Ishikawa (cell line): ENCODE results near the gene NPBWR2.

Experiments
- CEBPB ChIP-seq: IDR thresholded peaks from 2 replicates; pipeline ENCODE4 v1.6.1; 2012
- CREB1 ChIP-seq: IDR thresholded peaks from 2 replicates; pipeline ENCODE4 v1.6.1; 2012; ENCODE audit warnings: low read depth
- EGR1 ChIP-seq: IDR thresholded peaks from 2 replicates; pipeline ENCODE4 v1.6.1; 2012
- EP300 ChIP-seq: IDR thresholded peaks from 2 replicates; pipeline ENCODE4 v1.6.1; 2012; ENCODE audit warnings: borderline replicate concordance
- FOXM1 ChIP-seq: IDR thresholded peaks from 2 replicates; pipeline ENCODE4 v1.6.1; 2012; ENCODE audit warnings: low read depth, borderline replicate concordance
- MAX ChIP-seq: IDR thresholded peaks from 2 replicates; pipeline ENCODE4 v1.6.1; 2012
- RAD21 ChIP-seq: IDR thresholded peaks from 2 replicates; pipeline ENCODE4 v1.6.1; 2012; ENCODE audit warnings: low read depth
- REST ChIP-seq: IDR thresholded peaks from 2 replicates; pipeline ENCODE4 v1.6.1; 2012; ENCODE audit warnings: low read depth, mild to moderate bottlenecking
- TAF1 ChIP-seq: IDR thresholded peaks from 2 replicates; pipeline ENCODE4 v1.6.1; 2012; ENCODE audit warnings: low read depth, mild to moderate bottlenecking
- TCF12 ChIP-seq: IDR thresholded peaks from 2 replicates; pipeline ENCODE4 v1.6.1; 2012; ENCODE audit warnings: low read depth
- USF1 ChIP-seq: IDR thresholded peaks from 2 replicates; pipeline ENCODE4 v1.6.1; 2012
- YY1 ChIP-seq: IDR thresholded peaks from 2 replicates; pipeline ENCODE4 v1.6.1; 2012; ENCODE audit warnings: low read depth
- ZBTB7A ChIP-seq: IDR thresholded peaks from 2 replicates; pipeline ENCODE4 v1.6.1; 2012; ENCODE audit warnings: low read depth

- no peak for TF ChIP-seq EP300
- no peak for TF ChIP-seq EGR1
- TF ChIP-seq RAD21, result no peak
- no peak for TF ChIP-seq CEBPB
- TF ChIP-seq USF1, result no peak
- TF ChIP-seq TAF1, result no peak
- no peak for TF ChIP-seq CREB1
- no peak for TF ChIP-seq YY1
- no peak for TF ChIP-seq TCF12
- TF ChIP-seq REST, result no peak
- TF ChIP-seq FOXM1, result no peak
- no peak for TF ChIP-seq ZBTB7A
- TF ChIP-seq MAX, result no peak
Measured at GRCh38 chr20:64082820-64083377, 24.5 kb downstream of the NPBWR2 start.
